NCI-H2196 treated with DMSO at 0.1 percent for 48 hours (cell line): ENCODE measurements around the gene SRGAP1.
"Not testable (repeated sequence)": the region's sequence is repeated elsewhere in the genome, so short reads cannot be mapped to it uniquely, and the experiment has no call there.

Experiments
- DNase-seq: peaks from one replicate; lab custom pipeline; 2025; ENCODE audit not compliant: unreplicated experiment; lab: John Stamatoyannopoulos, UW

SRGAP1 gene

DNA sequence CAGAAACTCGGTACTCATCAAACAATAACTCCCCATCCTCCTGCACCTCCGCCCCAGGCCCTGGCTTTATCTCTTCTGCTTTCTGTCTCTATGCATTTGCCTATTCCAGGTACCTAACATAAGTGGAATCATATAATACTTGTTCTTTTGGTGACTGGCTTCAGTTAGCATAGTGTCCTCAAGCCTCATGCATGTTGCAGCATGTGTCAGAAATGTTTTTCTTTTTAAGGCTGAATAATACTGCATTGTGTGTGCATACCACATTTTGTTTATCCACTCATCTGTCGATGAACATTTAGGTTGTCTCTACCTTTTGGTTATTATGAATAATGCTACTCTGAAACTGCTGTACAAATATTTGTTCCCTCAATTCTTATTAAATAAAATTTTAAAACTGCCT is 260.5 kb downstream of the SRGAP1 start:
- DNase-seq, result no peak

DNA sequence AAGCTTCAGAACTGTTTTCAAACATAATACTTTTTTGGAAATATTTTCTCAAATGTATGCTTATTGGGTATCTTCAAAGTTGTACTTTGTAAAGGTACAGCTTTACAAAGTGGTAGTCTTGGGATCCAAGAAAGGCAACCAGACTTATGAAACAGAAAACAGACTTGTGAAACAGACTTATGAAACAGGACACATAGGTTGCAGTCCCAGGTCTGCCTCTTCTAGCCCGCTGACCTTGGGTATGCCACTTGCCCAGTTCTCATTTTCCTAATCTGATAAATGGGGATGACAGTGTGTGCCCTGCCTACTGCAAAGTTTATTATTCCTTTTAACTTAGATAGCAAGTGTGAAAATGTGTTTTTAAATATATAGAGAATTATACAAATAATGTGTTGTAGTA is 263.3 kb downstream of the SRGAP1 start:
- DNase-seq, result no peak

DNA sequence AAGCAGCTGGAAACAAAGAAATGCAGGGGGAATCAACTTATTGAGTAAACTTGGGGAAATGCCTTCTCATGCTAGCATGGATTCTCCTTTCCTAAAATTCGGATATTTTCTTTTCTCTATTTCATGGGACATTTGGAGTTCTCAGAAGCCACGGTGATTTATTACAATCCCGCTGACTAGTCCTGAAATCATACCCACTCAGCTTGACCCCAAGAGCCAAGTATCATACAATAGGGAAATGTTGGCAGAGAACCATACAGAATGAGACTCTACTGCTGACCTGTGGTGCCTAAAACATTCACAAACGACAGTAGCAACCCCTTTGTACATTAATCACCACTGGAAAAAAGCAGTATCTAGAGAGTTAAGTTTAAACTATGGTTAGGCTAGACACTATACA is 265.2 kb downstream of the SRGAP1 start:
- no peak for DNase-seq

DNA sequence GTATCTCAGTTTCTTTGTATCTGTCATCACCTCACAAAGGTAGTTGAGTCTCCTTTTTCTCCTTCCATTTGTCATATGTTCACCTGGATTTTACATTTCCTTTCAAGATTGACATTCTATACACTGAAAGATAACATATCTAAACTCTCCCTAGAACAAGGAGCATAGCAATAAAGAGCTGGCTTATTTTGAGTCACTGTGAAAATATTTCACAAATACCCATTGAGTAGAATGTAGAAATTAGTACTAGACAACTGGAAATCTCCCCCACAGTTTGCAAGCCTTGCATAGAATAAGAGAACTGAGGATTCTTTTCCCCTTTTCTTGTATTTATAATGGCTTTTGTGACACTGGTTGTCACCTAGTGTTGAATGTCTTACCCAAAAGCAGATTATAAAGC is 266.4 kb downstream of the SRGAP1 start:
- DNase-seq, result no peak

DNA sequence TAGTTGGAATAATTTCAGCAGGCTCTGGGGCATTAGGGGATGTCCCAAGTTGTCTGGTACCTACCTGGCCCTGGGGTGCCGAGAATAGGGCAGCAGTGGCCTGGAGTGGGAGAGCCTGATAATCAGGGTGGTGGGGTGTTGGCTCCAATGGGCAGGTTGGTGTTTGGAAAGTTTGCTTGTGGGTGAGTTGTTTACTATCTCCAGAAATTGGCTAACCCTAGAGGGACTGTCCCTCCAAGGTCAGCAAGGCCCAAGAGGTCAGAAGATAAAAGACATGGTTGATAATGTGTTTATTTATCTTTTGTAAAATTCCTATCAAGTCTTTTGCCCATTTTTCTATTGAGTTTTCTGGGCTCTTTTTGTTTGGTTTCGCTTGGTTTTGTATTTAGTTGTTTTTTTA is 272.5 kb downstream of the SRGAP1 start:
- no peak for DNase-seq

DNA sequence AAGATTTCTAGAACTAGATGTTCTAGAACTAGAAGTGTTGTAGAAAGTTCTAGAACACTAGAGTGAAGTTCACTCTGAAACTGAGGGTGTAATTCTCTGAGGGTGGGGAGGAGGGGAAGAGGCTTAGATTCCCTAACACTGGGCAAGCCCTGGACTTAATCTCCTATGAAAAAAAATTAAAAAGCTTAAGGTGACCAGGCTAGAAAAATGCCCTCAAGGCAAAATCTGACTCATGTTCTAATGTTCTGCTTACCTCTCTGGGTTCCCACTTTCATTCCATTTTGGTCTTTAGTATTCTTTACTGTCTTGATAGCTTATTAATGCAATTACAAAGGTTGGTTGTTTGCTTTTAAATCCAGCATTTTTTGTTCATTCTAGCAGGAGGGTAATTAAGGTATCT is 276.1 kb downstream of the SRGAP1 start:
- DNase-seq, result no peak

DNA sequence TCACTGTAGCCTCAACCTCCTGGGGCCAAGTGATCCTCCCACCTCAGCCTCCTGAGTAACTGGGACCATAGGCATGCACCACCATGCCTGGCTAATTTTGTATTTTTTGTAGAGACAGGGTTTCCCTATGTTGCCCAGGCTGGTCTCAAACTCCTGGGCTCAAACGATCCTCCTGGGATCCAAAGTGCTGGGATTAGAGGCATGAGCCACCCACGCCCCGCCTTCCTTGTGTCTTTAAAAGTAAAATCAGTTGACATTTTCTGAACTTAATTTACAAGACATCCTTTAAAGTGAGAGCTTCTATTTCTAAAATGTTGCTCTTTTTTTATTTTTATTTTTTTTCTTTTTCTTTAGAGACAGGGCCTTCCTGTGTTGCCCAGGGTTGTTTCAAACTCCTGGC is 276.6 kb downstream of the SRGAP1 start:
- not testable (repeated sequence) for DNase-seq

DNA sequence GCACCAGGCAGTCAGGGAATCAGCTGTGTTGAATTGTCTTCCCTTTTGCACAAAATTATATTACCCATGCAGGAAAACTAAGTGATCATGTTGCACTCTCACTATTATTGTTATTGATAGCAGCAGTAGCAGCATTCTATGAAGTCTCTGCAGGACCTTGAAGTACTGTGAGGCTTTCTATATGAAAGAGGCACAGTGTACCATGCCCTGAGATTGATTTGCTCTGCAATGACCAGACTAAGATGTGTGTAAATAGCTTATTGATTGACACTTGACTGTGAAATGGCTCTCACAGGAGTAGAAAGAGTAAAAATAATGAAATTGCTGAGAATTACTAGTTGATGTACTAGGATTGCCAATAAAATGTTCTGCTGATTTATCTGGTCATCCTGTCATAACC is 277.7 kb downstream of the SRGAP1 start:
- DNase-seq, result no peak

DNA sequence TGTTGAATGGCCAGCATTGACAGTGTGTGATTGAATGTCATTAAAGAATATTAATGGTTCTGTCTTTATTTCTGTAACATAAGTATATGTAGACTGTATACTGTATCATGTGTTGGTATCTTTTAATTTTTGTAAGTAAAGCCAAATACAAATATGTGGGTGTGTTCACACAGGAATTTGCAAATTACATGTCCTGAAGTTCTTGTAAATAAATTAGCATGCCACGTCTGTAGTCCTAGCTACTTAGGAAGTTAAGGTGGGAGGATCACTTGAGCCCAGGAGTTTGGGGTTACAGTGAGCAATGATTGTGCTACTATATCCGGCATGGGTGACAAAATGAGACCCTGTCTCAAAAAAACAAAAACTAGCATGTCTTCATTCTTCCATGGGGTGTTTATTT is 278.5 kb downstream of the SRGAP1 start:
- DNase-seq, result no peak

DNA sequence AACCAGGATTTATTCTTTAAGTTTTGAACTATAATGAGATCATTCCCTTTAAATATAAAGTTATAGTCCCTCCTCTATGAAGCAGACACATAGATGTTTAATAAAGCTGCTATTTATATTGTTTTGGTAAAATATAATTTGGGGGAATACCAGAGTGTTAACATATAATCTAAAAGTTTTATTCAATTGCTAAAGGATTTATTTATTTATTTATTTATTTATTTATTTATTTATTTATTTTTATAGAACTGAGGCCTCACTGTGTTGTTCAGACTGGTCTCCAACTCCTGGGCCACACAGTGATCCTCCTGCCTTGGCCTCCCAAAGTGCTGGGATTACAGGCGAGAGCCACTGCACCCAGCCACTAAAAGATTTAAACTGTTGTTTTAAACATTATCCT is 278.9 kb downstream of the SRGAP1 start:
- DNase-seq, result no peak

DNA sequence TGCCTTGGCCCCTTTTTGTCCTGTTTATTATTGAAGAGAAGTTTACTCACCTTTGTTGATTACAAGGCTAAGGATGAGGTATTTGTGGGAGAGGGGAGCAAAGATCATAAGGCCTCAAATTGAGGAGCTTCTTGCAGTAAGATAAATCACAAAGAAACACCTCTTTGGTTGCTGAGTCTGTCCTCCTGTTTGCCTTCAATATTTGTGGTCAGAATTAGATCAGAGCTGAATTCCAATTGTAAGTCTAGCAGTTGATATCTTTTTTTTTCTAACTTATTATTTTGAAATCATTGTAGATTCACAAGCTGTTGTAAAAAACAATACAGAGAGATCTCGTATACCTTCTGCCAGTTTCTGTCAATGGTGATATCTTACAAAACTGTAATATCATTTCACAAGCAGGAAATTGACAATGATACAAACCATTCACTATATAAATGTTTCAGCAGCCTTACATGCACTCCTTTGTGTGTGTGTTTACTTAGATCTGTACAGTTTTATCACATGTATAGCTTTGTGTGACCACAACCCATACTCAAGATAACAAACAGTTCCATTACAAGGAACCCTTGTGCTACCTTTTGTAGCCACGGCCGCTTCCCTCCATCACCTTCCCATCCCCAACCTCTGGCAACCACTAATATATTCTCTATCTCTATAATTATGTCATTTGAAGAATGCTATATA is 280.2 kb downstream of the SRGAP1 start:
- no peak for DNase-seq

DNA sequence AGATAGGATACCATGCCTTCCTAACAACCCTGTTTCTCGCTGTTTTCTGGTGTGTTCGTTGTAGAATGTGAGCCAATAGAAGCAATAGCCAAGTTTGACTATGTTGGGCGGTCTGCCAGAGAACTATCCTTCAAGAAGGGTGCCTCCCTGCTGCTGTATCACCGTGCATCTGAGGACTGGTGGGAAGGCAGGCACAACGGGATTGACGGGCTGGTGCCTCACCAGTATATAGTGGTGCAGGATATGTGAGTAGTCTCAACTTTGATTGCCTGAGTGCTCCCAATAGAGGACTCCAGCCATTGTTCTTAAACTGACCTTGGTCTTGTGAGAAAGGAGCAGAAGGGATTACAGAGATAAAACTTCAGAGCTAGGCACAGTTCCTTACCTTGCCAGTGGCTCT is 281.4 kb downstream of the SRGAP1 start:
- no peak for DNase-seq

DNA sequence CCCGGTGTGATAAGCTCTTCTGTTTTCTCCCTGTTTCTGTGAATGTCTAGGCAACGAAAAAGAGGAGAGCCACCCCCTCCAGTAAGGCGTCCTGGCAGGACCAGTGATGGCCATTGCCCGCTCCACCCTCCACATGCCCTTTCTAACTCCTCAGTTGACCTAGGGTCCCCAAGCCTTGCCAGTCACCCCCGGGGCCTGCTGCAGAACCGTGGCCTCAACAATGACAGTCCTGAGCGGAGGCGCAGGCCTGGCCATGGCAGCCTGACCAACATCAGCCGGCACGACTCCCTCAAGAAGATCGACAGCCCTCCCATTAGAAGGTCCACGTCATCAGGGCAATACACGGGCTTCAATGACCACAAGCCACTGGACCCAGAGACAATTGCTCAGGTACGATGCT is 283.3 kb downstream of the SRGAP1 start:
- DNase-seq, result no peak

DNA sequence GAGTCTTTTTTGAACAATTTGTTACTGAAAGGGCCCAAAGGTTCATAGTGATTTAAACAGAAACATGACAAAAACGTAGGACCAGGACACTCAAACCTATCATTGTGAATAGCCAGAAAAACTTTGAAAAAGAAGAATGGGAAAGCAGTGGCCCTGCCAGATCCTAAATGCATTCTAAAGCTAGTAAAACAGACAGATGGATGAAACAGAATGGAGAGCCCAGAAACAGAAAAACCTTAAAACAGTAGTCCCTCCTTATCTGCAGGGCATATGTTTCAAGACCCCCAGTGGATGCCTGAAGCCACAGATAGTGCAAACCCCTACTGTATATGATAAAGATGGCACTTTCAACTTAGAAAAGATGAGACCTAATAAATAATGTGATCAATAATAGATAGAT is 283.9 kb downstream of the SRGAP1 start:
- DNase-seq, result no peak

DNA sequence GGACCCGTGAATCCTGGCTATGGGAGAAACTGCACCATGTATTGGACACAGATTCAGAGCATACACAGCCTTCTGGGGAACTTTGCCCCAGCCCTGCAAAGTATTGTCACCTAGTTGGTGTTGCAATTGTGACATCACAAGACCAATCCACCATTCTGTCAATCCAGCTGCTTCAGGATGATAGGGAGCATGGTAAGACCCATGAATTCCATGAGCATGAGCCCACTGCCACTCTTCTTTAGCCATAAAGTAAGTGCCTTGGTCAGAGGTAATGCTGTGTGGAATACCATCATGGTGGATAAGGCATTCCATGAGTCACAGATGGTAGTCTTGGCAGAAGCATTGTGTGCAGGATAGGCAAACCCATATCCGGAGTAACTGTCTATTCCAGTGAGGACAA is 286.0 kb downstream of the SRGAP1 start:
- DNase-seq, result not testable (repeated sequence)

DNA sequence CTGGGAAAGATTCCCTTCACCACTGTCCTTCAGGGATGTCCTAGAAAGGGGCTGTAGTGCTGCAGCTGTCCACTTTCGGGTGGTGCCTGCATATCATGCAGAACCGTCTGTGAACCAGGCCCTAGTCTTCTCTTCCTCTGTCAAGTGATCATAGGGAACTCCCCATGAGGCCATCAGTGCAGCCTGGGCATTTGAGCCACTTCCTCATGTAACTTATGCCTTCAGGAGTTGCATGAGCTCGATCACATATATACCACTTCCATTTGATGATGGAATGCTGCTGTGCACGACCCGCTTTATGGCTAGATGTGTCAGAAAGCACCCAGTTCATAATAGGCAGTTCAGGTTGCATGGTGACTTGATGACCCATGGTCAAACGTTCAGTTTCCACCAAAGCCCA is 287.0 kb downstream of the SRGAP1 start:
- not testable (repeated sequence) for DNase-seq

DNA sequence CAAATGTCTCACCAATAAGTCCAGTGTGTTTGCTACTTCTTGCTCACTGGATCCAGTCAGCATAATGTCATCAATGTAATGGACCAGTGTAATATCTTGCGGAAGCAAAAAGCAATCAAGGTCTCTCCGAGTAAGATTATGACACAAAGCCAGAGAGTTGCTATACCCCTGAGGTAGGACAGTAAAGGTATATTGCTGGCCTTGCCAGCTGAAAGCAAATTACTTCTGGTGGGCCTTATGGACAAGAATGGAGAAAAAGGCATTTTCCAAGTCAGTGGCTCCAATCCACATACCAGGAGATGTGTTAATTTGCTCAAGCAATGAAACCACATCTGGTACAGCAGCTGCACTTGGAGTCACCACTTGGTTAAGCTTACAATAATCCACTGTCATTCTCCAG is 288.2 kb downstream of the SRGAP1 start:
- not testable (repeated sequence) for DNase-seq

DNA sequence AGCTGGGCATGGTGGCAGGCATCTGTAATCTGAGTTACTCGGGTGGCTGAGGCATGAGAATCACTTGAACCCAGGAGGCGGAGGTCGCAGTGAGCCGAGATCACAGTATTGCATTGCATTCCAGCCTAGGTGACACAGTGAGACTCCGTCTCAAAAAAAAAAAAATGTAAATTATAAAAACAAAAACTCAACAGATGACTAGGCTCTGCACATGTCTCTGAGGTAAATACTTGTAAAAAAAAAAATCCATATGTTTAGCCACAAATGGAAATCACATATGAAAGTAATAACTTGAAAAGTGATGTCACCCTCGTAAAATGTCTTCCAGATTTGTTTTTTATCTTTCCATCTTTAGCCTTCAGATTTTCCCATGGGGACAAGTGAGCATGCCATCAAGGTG is 292.6 kb downstream of the SRGAP1 start:
- DNase-seq, result no peak

DNA sequence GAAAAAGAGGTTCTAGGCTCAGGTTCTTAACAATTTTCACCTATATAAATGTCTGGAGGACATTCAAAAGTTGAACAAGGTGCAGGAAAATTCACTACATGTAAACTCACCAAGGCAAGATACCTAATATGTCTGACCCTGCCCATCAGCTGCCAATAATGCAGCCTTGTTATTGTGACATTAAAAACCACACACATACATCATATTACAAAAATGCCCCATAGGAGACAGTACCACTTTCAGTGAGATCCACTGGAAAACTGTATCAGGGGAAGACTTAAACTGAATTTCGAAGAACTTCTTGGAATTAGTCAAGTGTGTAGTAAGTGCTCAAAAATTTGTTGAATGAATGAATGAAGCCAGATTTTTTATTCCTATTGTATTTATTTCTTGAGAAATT is 294.5 kb downstream of the SRGAP1 start:
- no peak for DNase-seq

DNA sequence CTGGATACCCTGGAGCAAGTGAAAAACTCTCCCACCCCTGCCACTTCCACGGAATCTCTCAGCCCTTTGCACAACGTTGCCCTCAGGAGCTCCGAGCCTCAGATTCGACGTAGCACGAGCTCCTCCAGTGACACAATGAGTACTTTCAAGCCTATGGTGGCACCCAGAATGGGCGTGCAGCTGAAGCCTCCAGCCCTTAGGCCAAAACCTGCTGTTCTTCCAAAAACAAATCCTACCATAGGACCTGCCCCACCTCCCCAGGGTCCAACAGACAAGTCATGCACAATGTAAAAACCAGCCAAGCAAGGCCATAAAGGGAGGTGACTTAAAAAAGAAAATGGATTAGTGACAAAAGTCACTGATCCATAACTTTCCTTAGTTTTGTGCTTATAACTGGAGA is 297.9 kb downstream of the SRGAP1 start:
- DNase-seq, result no peak

DNA sequence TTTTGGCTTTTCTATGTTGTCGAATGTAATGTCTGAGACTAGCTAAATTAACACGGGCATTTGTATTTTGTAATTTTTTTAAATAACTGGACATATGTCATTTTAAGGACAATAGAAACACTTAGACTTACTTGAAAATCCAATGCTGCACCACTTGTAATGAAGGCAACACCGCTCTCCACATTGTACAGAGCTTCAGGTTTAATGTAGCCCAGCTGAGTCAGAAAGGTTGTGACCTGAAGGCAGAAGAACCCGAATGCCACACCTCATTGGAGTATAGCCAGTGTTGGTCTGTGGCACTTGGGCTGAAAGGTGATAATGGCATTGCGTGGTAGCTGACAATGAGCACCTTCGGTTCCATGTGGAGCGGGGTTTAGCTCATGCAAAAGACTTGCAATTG is 298.3 kb downstream of the SRGAP1 start:
- no peak for DNase-seq

DNA sequence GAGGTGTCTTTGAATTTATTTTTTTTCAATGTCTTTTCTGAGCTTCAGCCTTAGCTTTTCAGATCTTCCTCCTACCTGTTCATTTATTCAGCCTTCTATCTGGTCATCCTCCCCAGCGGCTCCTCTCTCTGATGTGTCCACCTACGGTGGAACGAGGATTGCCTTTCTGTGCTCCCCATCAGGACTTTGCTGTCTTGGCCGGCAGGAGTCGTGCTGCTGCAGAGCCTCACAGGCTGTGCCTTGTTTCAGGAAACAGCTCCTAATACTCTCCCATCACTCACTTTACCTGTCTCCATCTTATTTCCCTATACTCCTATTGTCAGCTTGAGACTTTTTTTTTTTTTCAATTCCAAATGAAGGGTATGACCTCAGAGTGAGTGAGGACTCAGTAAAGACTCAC is 300.7 kb downstream of the SRGAP1 start:
- DNase-seq, result no peak

DNA sequence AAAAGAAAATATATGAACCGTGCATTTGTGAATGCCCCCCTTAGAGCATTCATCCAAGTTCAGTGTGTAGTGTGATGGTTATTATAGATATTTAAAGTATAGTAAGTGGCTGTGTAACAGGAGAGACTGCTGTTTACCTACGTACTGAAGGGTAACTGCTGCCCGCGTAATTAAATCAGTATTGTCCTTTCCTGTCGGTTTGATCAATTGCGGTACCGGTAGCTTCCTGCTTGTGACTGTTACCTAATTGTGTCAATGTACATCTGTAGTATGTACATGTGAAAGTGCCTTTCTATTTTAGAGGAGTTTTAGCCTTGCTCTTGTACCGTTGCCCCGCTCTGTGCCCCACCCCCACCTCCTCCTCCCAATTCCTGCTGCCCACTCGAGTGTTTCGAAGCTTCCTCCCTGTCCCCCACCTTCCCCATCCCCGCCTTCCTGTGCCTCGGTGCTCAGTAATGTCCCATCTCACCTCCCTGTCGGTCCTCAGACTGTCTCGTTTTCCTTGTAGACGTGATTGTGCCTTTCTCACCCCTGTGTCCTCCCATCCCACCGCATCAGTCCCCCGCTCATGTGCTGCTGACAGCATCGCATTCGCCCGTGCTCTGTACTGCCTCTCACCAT is 302.6 kb downstream of the SRGAP1 start:
- no peak for DNase-seq
